NCI-H460 (cell line): Measurements from ENCODE around the gene RNF166. TPM values are rescaled to one million over a fixed set of nuclear protein-coding genes. Genes with fewer than 3 reads are reported as not detected.

Experiments
- DNase-seq: peaks from one replicate; pipeline ENCODE4 v3.0.0-alpha.2; 2016; ENCODE audit warnings: low read depth; ENCODE audit errors: extremely low read depth
- total RNA-seq: library from RNA; depleted of rRNA; stranded (reverse); fragments of >200 nt; shearing (Covaris generic); gene quantifications from 2 replicates; pipeline ENCODE4 v1.2.3, GENCODE V29; 2014; rRNA removed

RNF166 gene
- total RNA-seq, 1 experiment from 2014 or later, result 11.8 TPM

DNA sequence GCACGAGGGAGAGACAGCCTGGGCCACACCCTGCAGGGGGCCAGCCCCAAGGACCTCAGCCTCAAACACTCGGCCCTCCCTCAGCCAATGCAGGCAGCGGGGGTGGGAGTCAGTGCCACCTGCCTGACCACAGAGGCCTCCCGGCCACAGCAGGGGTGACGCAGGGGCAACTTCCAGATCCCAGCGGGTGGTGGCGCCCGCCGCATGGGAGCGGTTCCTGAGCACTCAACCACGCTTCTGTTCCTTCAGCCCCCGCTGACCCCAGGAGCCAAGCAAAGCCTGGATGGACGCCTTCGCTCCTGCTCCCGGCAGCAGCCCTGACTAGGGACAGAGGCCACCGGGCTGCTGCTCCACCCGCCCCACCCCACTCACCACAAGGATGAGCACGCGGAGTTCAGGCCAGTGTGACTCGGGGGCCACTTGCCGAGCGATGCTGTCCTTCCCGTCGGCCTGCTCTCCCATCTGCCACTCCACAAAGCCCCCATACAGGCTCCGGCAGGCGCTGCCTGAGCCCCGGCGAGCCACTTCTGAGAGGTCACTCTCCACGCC is 50.4 kb downstream of the RNF166 start:
- DNase-seq, result no peak

- DNase-seq, result no peak
Observed at GRCh38 chr16:88655053-88655732, 51.0 kb downstream of the RNF166 start.

- DNase-seq, result no peak
Observed at GRCh38 chr16:88654363-88655052, 51.7 kb downstream of the RNF166 start.

GRCh38 chr16:88653596-88654362 is 52.4 kb downstream of the RNF166 start:
- DNase-seq, result no peak

GRCh38 chr16:88653101-88653500 is 53.1 kb downstream of the RNF166 start:
- no peak for DNase-seq

DNA sequence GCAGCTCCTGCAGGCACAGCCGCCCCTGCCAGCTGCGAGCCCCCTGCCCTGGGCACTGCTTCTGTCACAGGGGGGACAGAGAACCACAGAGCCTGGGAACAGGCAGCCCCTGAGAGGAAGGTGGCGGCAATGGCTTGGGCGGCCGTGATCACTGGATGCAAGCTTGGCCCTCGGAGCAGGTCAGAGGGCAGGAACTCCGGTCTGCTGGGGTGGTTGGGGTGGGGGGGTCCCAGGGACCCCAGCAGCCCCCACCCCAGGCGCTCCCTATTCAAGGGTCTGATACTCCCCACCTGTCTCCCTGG is 53.5 kb downstream of the RNF166 start:
- DNase-seq, result no peak

GRCh38 chr16:88651989-88652761 is 54.0 kb downstream of the RNF166 start:
- no peak for DNase-seq

DNA sequence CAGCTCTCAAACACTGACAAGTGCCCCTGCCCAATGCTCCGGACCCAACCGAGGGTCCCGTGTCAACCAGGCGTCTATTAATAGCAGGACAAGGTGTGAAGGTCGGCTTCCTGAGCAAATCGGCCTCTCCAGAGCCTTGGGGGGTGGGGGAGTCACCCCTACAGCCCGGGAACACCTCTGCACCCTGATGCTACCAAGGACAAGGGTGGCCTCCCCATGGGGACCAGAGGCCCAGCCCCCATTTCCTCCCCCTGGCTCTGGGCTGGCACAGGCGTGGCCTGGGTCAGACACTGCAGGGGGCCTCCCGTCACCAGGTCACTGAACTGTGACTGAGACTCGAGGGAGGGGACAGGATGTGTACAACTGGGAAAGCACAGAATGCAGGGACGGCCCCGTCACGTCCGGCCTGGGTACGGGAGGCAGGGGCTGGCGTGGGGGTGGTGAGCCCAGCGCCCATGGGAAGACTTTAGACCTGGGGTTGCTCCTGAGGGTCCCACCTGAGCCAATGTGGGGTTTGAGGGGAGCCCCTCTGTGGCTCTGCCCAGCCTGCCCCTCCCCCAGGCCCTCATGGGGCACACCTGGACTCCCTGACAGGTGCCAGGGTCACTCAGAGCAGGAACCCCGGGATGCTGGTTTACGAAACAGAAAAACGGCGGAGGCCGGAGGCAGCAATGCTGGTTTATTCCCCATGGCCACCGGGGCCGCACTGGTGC is 54.8 kb downstream of the RNF166 start:
- DNase-seq, result peak; percentile 50

GRCh38 chr16:88650749-88651275 is 55.4 kb downstream of the RNF166 start, which contains the start of gene CYBA:
Gene CYBA, minus strand, starts transcription at chr16:88651053. Its CDS starts 40 bp downstream, at chr16:88651013.
- DNase-seq, result peak; percentile 33

DNA sequence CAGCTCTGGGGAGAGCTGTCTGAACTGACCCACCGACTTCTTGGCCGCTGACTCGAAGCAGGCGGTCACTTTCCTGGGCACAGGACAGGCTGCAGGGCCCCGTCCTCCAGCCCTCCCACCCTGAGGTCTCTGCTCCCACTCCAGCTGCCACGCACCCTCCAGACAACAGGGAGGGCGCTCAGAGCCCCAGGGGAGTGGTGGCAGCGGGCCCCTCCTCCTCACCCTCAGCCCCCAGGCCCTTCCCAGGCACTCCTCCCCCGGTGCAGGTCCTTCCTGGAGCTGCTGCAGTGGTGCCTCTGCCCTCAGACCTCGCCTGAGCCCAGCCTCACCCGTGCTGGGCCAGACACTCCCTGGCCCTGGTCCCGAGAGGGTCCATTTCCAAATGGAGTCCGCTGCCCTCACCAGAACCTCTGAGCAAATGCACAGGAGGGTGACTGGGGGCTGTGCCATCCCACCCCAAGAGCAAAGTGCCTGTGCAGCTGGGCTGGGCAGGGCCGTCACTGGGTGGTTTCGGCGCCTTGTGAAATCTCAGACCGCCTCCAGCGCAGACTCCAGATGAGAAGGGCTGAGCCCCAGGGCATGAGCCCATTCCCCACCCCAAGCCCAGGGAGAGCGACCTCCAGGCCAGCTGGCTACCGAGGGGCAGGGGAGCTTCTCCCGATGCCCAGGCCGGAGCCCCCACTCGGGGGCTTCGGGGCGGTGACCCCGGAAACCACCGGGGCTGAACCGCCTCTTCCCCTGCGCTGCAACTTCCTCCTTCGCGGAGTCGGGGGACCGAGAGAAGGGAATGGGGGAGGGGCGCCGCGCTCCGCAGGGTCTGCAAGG is 56.1 kb downstream of the RNF166 start:
- no peak for DNase-seq

DNA sequence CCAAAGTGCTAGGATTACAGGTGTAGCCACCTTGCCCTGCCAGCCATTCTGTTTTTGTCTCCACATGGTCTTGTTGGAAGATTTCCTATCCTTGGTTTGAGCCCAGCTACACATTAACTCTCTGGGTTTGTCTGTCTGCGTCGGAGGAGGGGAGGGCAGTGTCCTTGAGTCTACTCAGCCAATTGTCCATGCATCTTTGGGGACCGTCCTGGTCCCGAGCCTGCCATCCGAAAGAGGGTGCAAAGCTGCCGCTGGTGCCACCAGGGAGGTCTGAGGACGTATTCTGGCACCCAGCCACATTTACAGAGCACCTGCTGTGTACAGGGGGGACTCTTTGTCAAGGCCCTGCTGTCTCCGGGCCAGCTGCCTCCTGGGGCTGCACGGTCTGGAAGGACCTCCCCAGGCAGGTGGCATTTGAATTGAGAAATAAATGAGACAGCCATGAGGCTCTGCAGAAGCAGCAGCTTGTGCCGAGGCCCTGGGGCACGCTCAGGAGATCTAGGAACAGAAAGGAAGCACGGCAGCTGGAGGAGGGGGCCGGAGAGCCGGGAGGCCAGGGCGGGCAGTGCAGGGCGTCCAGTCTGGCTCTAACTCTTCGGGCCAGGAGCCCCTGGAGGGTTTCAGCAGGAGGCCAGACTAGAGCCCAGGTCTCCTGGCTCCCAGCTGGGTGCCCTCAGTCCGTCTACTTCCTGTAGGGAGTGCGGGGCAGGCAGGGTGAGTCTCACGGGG is 56.8 kb downstream of the RNF166 start:
- no peak for DNase-seq

- no peak for DNase-seq
Observed at GRCh38 chr16:88647178-88648070, 58.8 kb downstream of the RNF166 start.

Other genes with a start within 250 kb of the RNF166 start
- 12.8 and 13.6 TPM in 2 replicates for gene ZC3H18, start 136.0 kb downstream of the RNF166 start, total RNA-seq
- gene IL17C, start 67.8 kb downstream of the RNF166 start, total RNA-seq, result not detected in 2 replicates
- gene CYBA, start 55.4 kb downstream of the RNF166 start, total RNA-seq, result 143 and 165 TPM in 2 replicates
- 7.0 and 7.4 TPM in 2 replicates for gene MVD, start 43.3 kb downstream of the RNF166 start, total RNA-seq
- gene SNAI3, start 19.9 kb downstream of the RNF166 start, total RNA-seq, result not detected in 2 replicates
- gene CTU2, start 95 bp upstream of the RNF166 start, total RNA-seq, result 9.8 and 10.4 TPM in 2 replicates
- 81.4 and 91.4 TPM in 2 replicates for gene PIEZO1, start 78.8 kb upstream of the RNF166 start, total RNA-seq
- gene CDT1, start 97.4 kb upstream of the RNF166 start, total RNA-seq, result 12.5 and 13.8 TPM in 2 replicates
- 124 and 160 TPM in 2 replicates for gene APRT, start 105.5 kb upstream of the RNF166 start, total RNA-seq
- gene GALNS, start 150.5 kb upstream of the RNF166 start, total RNA-seq, result 17.9 and 20.0 TPM in 2 replicates
- 20.0 and 21.1 TPM in 2 replicates for gene TRAPPC2L, start 150.7 kb upstream of the RNF166 start, total RNA-seq
- gene PABPN1L, start 160.3 kb upstream of the RNF166 start, total RNA-seq, result 0.43 TPM in 1 of 2 replicates, not detected in the other